ENCODE measurements around the gene FLT1.

DNA sequence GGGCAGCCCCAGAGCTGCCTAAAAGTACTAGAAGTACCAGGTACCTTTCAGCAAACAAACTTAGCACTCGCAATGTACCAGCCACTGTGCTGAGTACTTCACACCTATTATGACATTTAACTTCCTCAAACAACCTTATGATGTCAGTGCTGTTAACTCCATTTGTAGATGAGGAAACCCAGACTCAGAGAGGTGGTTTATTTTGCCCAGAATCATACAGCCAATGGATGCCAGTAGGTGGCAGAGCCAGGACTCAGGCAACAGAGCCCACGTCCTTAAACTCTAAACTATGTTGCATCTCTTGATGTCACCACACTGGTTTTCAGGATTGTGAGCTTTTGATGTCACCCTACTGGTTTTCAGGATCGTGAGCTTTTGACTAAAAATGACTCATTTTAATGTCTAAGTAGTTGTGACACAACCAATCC lies 78.9 kb downstream of the FLT1 start:
- TF ChIP-seq, protein P1, sequence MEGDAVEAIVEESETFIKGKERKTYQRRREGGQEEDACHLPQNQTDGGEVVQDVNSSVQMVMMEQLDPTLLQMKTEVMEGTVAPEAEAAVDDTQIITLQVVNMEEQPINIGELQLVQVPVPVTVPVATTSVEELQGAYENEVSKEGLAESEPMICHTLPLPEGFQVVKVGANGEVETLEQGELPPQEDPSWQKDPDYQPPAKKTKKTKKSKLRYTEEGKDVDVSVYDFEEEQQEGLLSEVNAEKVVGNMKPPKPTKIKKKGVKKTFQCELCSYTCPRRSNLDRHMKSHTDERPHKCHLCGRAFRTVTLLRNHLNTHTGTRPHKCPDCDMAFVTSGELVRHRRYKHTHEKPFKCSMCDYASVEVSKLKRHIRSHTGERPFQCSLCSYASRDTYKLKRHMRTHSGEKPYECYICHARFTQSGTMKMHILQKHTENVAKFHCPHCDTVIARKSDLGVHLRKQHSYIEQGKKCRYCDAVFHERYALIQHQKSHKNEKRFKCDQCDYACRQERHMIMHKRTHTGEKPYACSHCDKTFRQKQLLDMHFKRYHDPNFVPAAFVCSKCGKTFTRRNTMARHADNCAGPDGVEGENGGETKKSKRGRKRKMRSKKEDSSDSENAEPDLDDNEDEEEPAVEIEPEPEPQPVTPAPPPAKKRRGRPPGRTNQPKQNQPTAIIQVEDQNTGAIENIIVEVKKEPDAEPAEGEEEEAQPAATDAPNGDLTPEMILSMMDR (conservative IDR thresholded peaks at IDR 0.05), result no peak
- no peak for TF ChIP-seq EZH2 (IDR thresholded peaks at IDR 0.05; ENCODE audit: low read depth)
